Urothelium cell line (cell line): ENCODE data around the gene AKR1C2.
A peak's percentile ranks its signal among the peaks of the same experiment; 100 is the strongest.
"Not testable (repeated sequence)": the region's sequence is repeated elsewhere in the genome, so short reads cannot be mapped to it uniquely, and the experiment has no call there.

Experiments
- DNase-seq: peaks from one replicate; pipeline ENCODE4 v3.0.0; 2011; ENCODE audit warnings: low spot score, mixed read lengths
- FAIRE-seq: peaks from 2 replicates; lab custom pipeline; 2011; peaks lifted over from hg19 to GRCh38; lab: Jason Lieb, UNC

Gene AKR1C2

DNA sequence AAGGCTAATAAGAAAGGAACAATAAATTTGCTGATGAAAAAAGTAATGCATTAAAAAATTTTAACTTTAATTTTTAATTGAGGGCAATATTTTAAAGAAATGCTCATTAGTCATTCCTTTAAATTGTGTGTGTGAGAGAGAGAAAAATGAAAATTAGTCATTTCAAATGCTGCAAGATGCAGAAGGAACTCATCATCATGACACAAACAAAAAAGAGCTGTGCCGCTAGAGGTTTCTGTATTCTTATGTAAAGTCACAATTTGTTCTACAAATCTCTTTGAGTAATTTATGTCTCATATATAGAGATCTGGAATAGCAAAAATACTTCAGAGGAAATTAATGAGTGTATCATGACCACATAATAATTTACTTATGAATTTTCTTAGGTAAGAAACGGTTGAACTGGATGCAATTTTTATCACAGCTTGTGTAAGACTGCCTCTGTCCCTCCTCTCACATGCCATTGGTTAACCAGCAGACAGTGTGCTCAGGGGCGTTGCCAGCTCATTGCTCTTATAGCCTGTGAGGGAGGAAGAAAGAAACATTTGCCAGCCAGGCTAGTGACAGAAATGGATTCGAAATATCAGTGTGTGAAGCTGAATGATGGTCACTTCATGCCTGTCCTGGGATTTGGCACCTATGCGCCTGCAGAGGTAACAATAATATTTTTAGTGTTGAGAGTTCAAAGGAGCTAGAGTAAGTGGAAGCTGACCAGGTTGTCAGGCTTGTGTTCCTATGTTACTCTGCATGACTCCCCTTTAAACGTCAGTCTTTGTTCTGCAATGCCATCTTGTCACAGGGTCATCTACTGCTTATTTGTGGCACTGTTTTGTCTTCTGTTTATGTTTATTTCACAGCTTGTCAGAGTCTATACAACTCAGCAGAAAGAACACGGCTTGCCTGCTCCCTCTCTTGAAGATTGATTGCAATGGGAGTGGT, 40.5 kb downstream of the AKR1C2 start, which contains the start of gene AKR1C1:
AKR1C1 (plus strand) TSS at position 540 of the 939 bp plus-strand sequence; CDS start at position 570, 30 bp downstream.
- DNase-seq, FAIRE-seq: not testable (repeated sequence)

- DNase-seq, FAIRE-seq: not testable (repeated sequence)
Measured at GRCh38 chr10:4962308-4962707, 41.3 kb downstream of the AKR1C2 start.

DNA sequence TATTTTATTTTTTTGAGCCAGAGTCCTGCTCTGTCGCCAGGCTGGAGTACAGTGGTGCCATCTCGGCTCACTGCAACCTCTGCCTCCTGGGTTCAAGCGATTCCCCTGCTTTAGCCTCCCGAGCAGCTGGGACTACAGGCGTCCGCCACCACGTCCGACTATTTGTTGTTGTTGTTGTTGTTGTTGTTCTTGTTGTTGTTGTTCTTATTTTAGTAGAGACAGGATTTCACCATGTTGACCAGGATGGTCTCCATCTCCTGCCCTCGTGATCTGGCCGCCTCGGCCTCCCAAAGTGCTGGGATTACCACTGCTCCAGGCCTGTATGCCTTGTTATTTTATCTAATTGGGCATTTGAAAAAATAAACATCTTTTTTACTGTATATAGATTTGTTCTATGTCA, 42.1 kb downstream of the AKR1C2 start:
- DNase-seq, FAIRE-seq: not testable (repeated sequence)

GRCh38 chr10:4956955-4957645, 46.6 kb downstream of the AKR1C2 start:
- not testable (repeated sequence) for DNase-seq, FAIRE-seq

DNA sequence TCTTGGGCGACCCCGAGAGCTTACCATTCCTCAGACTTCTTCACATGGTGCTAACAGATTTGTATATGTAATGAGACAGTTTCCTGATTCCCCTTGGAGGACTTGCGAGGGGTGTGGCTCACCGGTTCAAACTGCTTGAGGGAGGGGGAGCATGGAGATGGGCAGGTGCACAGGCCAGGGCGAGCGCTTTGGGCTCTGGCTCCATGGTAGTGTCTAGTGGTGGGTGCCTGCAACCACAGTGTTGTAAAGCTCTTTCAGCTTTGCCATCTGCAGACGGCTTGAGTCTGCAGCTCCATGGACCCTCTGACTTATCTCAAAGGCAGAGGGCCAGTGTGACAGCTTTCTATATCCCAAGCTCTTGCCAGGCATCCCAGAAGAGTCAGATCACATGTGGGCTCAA, 47.6 kb downstream of the AKR1C2 start:
- not testable (repeated sequence) for FAIRE-seq, DNase-seq

DNA sequence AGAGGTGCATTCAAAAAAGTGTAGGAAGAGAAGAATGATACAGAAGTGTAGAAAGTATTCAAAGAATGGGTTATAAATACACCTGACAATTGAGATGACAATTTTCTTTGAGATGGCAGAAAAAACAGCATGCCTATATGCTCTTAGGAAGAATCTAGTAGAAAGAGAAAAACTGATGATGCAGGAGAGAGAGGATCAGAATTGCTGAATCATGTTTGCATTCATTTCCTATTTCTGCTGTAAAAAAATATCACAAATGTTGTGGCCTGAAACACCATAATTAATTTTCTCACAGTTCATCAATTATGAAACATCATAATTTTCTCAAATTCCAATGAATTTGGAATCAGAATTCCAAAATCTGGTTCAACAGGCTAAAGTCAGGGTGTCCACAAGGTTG, 50.3 kb downstream of the AKR1C2 start:
- FAIRE-seq (no peak), DNase-seq (no peak)

- not testable (repeated sequence) for DNase-seq, FAIRE-seq
Measured at GRCh38 chr10:4951512-4952162, 52.0 kb downstream of the AKR1C2 start.

DNA sequence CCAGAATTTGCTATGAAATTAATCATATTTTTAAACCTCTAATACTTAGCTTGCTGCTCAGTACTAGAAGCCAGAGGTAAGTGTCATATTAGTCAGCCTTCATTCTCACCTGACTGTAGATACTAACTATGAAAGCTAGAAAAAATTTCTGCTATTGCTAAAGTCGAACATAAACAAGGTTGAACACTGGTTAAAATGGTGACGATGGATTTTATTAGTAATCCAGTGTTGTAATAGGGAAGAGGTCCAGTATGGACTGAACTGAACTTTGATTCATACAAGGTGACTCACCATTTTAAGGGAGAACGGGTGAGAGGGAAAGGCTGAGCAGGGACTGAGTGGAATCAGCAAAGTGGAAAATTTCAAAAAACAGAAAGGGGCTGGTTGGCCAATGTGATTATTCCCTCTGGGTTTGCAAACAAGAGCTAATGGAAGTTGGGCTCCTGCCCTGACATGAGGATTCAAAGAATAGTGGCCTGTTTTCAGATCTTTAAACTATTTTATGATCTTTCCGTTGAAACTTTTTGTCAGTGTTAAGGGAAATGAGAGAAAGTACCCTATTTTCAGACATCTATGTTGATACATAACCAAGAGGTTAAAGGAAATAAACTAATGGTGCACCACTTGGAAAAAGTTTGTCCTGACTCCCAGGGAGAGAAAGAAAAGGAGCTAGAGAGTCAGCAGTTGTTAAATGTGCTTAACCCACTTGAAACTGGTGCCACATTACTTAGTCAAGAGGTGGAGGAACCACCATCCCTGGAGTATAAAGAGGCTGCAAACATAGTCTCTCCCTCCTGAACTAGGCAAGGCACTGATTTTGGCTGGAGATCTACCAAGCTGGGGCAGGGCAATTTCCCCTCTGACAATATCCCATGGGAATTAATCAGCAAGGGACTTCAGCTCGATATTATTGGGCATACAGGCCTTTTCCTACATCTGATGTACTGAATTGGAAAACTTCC, 55.7 kb downstream of the AKR1C2 start:
- FAIRE-seq (no peak), DNase-seq (peak; percentile 56)

DNA sequence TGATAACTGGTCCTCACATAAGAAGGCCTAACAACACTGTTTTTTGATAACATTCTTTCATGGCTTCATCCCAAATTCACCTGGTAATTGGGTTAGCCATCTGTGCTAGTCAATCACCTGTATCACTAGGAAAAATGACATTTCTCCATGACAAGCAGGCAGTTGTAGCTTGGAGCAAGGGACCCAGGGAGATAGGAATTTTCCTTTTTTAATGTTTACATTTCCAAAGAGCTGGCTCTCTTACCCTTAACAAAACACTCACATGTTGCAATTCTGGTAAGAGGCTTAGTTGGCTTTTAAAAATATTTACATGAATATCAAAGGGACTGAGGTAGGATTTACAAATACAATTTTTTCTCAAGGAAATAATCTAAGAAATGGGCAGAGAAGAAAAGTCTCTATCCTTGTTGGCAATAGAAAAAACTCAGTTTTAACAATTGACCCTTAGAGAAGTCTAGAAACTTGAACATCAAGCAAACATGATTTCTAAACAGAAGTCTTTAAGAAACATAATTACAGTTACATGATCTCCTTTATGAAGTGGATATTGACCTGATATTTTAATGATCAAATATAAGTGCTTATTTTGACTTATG, 56.5 kb downstream of the AKR1C2 start:
- no peak for DNase-seq
- FAIRE-seq, result no peak

GRCh38 chr10:4945766-4946717, 57.6 kb downstream of the AKR1C2 start:
- FAIRE-seq (no peak), DNase-seq (no peak)

DNA sequence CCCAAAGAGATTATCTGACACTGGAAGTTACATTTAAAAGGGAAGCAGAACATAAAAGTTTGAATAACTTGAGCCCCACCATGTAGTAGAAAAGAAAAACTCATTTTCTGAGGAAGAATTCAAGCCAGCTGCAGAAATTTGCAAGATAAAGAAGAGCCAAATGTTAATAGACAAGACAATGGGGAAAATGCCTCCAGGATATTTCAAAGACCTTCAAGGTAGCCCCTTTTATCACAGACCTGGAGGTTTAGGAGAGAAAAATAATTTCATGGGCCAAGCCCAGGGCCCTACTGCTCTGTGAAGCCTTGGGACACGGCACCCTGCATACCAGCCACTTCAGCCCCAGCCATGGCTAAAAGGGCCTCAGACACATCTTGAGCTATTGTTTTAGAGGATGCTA, 58.8 kb downstream of the AKR1C2 start:
- no peak for FAIRE-seq
- DNase-seq, result no peak

DNA sequence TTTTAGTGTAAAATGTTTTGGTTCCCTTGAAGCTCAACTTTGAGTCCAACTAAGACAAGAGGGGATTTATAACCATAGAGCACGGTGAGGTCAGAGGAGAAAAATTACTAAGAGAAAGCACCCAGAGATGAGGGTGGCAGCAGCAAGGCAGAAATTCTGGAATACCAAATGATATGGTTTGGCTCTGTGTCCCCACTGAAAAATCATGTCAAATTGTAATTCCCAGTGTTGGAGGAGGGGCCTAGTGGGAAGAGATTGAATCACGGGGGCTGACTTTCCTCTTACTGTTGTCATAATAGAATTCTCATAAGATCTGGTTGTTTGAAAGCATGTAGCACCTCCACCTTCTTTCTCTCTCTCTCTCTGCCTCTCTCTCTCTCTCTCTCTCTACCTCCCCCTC, 59.8 kb downstream of the AKR1C2 start:
- FAIRE-seq (no peak), DNase-seq (no peak)

- not testable (repeated sequence) for DNase-seq, FAIRE-seq
Measured at GRCh38 chr10:4943416-4943815, 60.2 kb downstream of the AKR1C2 start.

DNA sequence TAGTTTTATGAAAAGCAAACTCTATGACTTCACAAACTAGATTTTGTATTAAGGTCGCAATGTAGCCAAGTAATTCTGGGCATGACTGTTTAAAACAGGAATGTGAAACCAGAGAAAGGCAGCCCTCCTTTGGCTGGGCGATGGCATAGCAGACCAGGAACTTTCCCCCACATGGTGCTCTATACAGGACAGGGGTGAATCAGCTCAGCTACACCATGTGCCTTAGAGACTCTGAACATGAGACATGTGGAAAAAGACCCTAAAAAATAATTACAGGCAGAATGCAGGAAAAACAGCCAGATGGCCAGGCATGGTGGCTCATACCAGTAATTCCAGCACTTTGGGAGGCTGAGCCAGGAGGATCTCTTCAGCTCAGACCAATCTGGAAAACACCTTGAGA, 60.7 kb downstream of the AKR1C2 start:
- DNase-seq, FAIRE-seq: not testable (repeated sequence)

GRCh38 chr10:4941540-4942330, 61.9 kb downstream of the AKR1C2 start:
- FAIRE-seq, result no peak
- DNase-seq, result no peak

- FAIRE-seq, DNase-seq: not testable (repeated sequence)
Measured at GRCh38 chr10:4940909-4941308, 62.7 kb downstream of the AKR1C2 start.

DNA sequence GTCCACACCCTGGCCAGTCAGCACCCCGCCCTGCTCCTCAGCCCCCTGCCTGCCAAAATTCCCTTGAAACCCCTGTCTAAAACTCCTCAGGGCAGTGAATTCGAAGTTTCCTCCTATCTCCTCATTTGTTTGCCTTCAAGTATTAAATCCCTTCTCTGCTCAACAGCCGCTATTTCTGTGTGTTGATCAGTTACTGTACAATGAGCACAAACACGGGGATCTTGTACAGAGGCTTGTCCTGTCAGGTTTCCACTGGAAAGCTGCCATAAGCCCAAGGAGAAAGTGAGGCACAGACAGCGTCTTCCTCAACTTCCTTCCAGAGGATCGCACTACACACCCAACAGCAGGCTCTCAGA, 63.6 kb downstream of the AKR1C2 start:
- not testable (repeated sequence) for DNase-seq, FAIRE-seq
